Measurements from ENCODE around the gene SLC25A24.
"Not testable (repeated sequence)": the region's sequence is repeated elsewhere in the genome, so short reads cannot be mapped to it uniquely, and the experiment has no call there.

The SLC25A24 gene

GRCh38 chr1:108158893-108159453 lies 41.2 kb downstream of the SLC25A24 start:
- TF ChIP-seq ZNF384 (IDR thresholded peaks at IDR 0.05): no peak
- no peak for TF ChIP-seq PKNOX1 (IDR thresholded peaks at IDR 0.05)
- no peak for TF ChIP-seq SP1 (IDR thresholded peaks at IDR 0.05)
- no peak for TF ChIP-seq ARNT (IDR thresholded peaks at IDR 0.05)
- no peak for TF ChIP-seq L3MBTL2 (conservative IDR thresholded peaks at IDR 0.05)
- no peak for TF ChIP-seq LEF1 (IDR thresholded peaks at IDR 0.05; ENCODE audit: borderline replicate concordance)
- TF ChIP-seq HDGF (IDR thresholded peaks at IDR 0.05; ENCODE audit: borderline replicate concordance): no peak
- TF ChIP-seq BHLHE40 (IDR thresholded peaks at IDR 0.05; ENCODE audit: borderline replicate concordance): no peak
- TF ChIP-seq SUZ12 (IDR thresholded peaks at IDR 0.05): no peak
- TF ChIP-seq FOXM1 (IDR thresholded peaks at IDR 0.05; ENCODE audit: borderline replicate concordance): no peak
- TF ChIP-seq TARDBP (IDR thresholded peaks at IDR 0.05): no peak
- CTCF ChIA-PET: no interaction called here
- DNase-seq (ENCODE audit: extremely low spot score): no peak
- POLR2A ChIA-PET: no interaction called here

- no peak for DNase-seq (ENCODE audit: extremely low spot score)
- CTCF ChIA-PET: no interaction called here
- TF ChIP-seq BHLHE40 (IDR thresholded peaks at IDR 0.05; ENCODE audit: borderline replicate concordance): no peak
- no peak for TF ChIP-seq FOXK2 (IDR thresholded peaks at IDR 0.05)
- no peak for TF ChIP-seq ZNF384 (IDR thresholded peaks at IDR 0.05)
- no peak for TF ChIP-seq TARDBP (IDR thresholded peaks at IDR 0.05)
- TF ChIP-seq NFRKB (IDR thresholded peaks at IDR 0.05): no peak
- TF ChIP-seq ARNT (IDR thresholded peaks at IDR 0.05): no peak
- TF ChIP-seq LEF1 (IDR thresholded peaks at IDR 0.05; ENCODE audit: borderline replicate concordance): no peak
- no peak for TF ChIP-seq PKNOX1 (IDR thresholded peaks at IDR 0.05)
- no peak for TF ChIP-seq FOXA1 (IDR thresholded peaks at IDR 0.05)
- POLR2A ChIA-PET: no interaction called here
These were observed 45.8 kb downstream of the SLC25A24 start for GRCh38 chr1:108154314-108154713.

- CTCF ChIA-PET: no interaction called here
- no peak for DNase-seq (ENCODE audit: extremely low spot score)
- no peak for TF ChIP-seq NFRKB (IDR thresholded peaks at IDR 0.05)
- no peak for TF ChIP-seq SP1 (IDR thresholded peaks at IDR 0.05)
- TF ChIP-seq FOXM1 (IDR thresholded peaks at IDR 0.05; ENCODE audit: borderline replicate concordance): no peak
- no peak for TF ChIP-seq LEF1 (IDR thresholded peaks at IDR 0.05; ENCODE audit: borderline replicate concordance)
- no peak for TF ChIP-seq ZNF384 (IDR thresholded peaks at IDR 0.05)
- no peak for TF ChIP-seq ELF4 (IDR thresholded peaks at IDR 0.05)
- TF ChIP-seq SUZ12 (IDR thresholded peaks at IDR 0.05): no peak
- no peak for TF ChIP-seq TARDBP (IDR thresholded peaks at IDR 0.05)
- no peak for TF ChIP-seq HDGF (IDR thresholded peaks at IDR 0.05; ENCODE audit: borderline replicate concordance)
- TF ChIP-seq PKNOX1 (IDR thresholded peaks at IDR 0.05): no peak
- TF ChIP-seq L3MBTL2 (conservative IDR thresholded peaks at IDR 0.05): no peak
- no peak for TF ChIP-seq ARNT (IDR thresholded peaks at IDR 0.05)
- no peak for TF ChIP-seq BHLHE40 (IDR thresholded peaks at IDR 0.05; ENCODE audit: borderline replicate concordance)
- TF ChIP-seq CTBP1 (IDR thresholded peaks at IDR 0.05; ENCODE audit: borderline replicate concordance): no peak
- POLR2A ChIA-PET: no interaction called here
These were observed 47.3 kb downstream of the SLC25A24 start for GRCh38 chr1:108152782-108153222.

- TF ChIP-seq TARDBP (IDR thresholded peaks at IDR 0.05) (no peak), FOXK2 (IDR thresholded peaks at IDR 0.05) (no peak), SP1 (IDR thresholded peaks at IDR 0.05) (no peak), PKNOX1 (IDR thresholded peaks at IDR 0.05) (no peak), NFRKB (IDR thresholded peaks at IDR 0.05) (no peak), CTBP1 (IDR thresholded peaks at IDR 0.05; ENCODE audit: borderline replicate concordance) (no peak), SUZ12 (IDR thresholded peaks at IDR 0.05) (no peak), LEF1 (IDR thresholded peaks at IDR 0.05; ENCODE audit: borderline replicate concordance) (no peak), FOXM1 (IDR thresholded peaks at IDR 0.05; ENCODE audit: borderline replicate concordance) (no peak), HDGF (IDR thresholded peaks at IDR 0.05; ENCODE audit: borderline replicate concordance) (no peak), ZNF384 (IDR thresholded peaks at IDR 0.05) (no peak), ARNT (IDR thresholded peaks at IDR 0.05) (no peak), L3MBTL2 (conservative IDR thresholded peaks at IDR 0.05) (no peak), ELF4 (IDR thresholded peaks at IDR 0.05) (no peak), BHLHE40 (IDR thresholded peaks at IDR 0.05; ENCODE audit: borderline replicate concordance) (no peak), FOXA1 (IDR thresholded peaks at IDR 0.05) (no peak)
- ChIA-PET CTCF (no interaction called here), POLR2A (interaction anchor here (1.3 kb wide), 1 partner anchor 49 kb away, joined by 3 read pairs; the partner anchor contains the start of gene SLC25A24)
- no peak for DNase-seq (ENCODE audit: extremely low spot score)
These were observed 48.6 kb downstream of the SLC25A24 start for GRCh38 chr1:108151548-108151947.

GRCh38 chr1:108149796-108150467 lies 50.2 kb downstream of the SLC25A24 start:
- TF ChIP-seq ARNT (IDR thresholded peaks at IDR 0.05) (no peak), SP1 (IDR thresholded peaks at IDR 0.05) (no peak)
- DNase-seq (ENCODE audit: extremely low spot score): no peak
- ChIA-PET POLR2A (no interaction called here), CTCF (no interaction called here)

- DNase-seq (ENCODE audit: extremely low spot score); CTCF ChIA-PET; POLR2A ChIA-PET: not testable (repeated sequence)
These were observed 55.6 kb downstream of the SLC25A24 start for GRCh38 chr1:108144569-108144968.
